ENCODE data around the gene PER3.

- TF ChIP-seq CTCF (IDR thresholded peaks at IDR 0.05 in 2 of 3, conservative IDR thresholded peaks at IDR 0.05 in 1 of 3; ENCODE audit: borderline replicate concordance in 1 of 3, insufficient read depth in 1 of 3, low read depth in 2 of 3, low read length in 2 of 3): no peak
- no peak for TF ChIP-seq SIN3A (IDR thresholded peaks at IDR 0.05; ENCODE audit: low read depth)
- TF ChIP-seq EZH2phosphoT487 (IDR thresholded peaks at IDR 0.05; ENCODE audit: borderline replicate concordance): no peak
- no peak for TF ChIP-seq POLR2A (IDR thresholded peaks at IDR 0.05; ENCODE audit: borderline replicate concordance, extremely low read depth, insufficient read depth, insufficient read length)
Observed at GRCh38 chr1:7845761-7846160, 61.7 kb downstream of the PER3 start.

Measured in HCT116 (cell line).